Fibroblast of lung (primary cell): Measurements from ENCODE around the gene ARID1B. TPM values are rescaled to one million over a fixed set of nuclear protein-coding genes. Genes with fewer than 3 reads are reported as not detected.

ENCODE experiments used
- DNase-seq, 2 donors: peaks; one replicate each; pipeline versions ENCODE4 v3.0.0 to v3.0.0-alpha.2; 2010; ENCODE audit warnings: low read depth in 2 of 2
- H2AFZ ChIP-seq: 2 replicates; pipeline ENCODE4 v1.5.1; 2012; ENCODE audit warnings: low read length, control low read depth, inconsistent platforms
- H3K27ac ChIP-seq: 2 replicates; pipeline ENCODE4 v1.5.1; 2011; ENCODE audit warnings: low read length, control low read depth; ENCODE audit not compliant: insufficient read depth
- H3K27me3 ChIP-seq: 2 replicates; pipeline ENCODE4 v1.5.1; 2011; ENCODE audit warnings: mild to moderate bottlenecking, low read length; ENCODE audit not compliant: control insufficient read depth, insufficient read depth
- H3K36me3 ChIP-seq: 2 replicates; pipeline ENCODE4 v1.5.1; 2011; ENCODE audit warnings: low read length; ENCODE audit not compliant: control insufficient read depth, insufficient read depth
- H3K4me1 ChIP-seq: 2 replicates; pipeline ENCODE4 v1.5.1; 2011; ENCODE audit warnings: low read length; ENCODE audit not compliant: control insufficient read depth, insufficient read depth; ENCODE audit errors: extremely low read depth
- H3K4me2 ChIP-seq: 2 replicates; pipeline ENCODE4 v1.5.1; 2011; ENCODE audit warnings: low read length, control low read depth; ENCODE audit not compliant: insufficient read depth; ENCODE audit errors: extremely low read depth
- H3K4me3 ChIP-seq, 4 experiments: fragments of 200-600 bp in 1 of 4; sonication (generic) in 1 of 4; replicated peaks in 1 of 4; 2 replicates each; pipeline ENCODE4 v1.5.1; 2011 to 2016; ENCODE audit warnings: low read length in 4 of 4, low read depth in 3 of 4, mild to moderate bottlenecking in 3 of 4, control low read depth in 2 of 4, inconsistent platforms in 1 of 4, mixed read lengths in 1 of 4; ENCODE audit not compliant: insufficient read depth in 1 of 4; ENCODE audit errors: control extremely low read depth in 1 of 4
- H3K79me2 ChIP-seq: 2 replicates; pipeline ENCODE4 v1.5.1; 2012; ENCODE audit warnings: mild to moderate bottlenecking, low read length, inconsistent platforms; ENCODE audit not compliant: control insufficient read depth, insufficient read depth
- H3K9ac ChIP-seq: 2 replicates; pipeline ENCODE4 v1.5.1; 2011; ENCODE audit warnings: mild to moderate bottlenecking, low read length, control low read depth; ENCODE audit not compliant: insufficient read depth
- H3K9me3 ChIP-seq: 2 replicates; pipeline ENCODE4 v1.5.1; 2012; ENCODE audit warnings: low read depth, low read length; ENCODE audit not compliant: control insufficient read depth, insufficient read depth
- H4K20me1 ChIP-seq: 2 replicates; pipeline ENCODE4 v1.5.1; 2011; ENCODE audit warnings: low read length; ENCODE audit not compliant: control insufficient read depth, insufficient read depth; ENCODE audit errors: extremely low read depth
- EZH2 ChIP-seq: IDR thresholded peaks from 2 replicates; pipeline ENCODE4 v1.5.1; 2012; ENCODE audit warnings: low read length, control low read depth, mild to moderate bottlenecking; ENCODE audit errors: missing control alignments
- polyA plus RNA-seq, 2 donors: library from polyadenylated mRNA; depleted of rRNA in 1 of 2; stranded (reverse) in 1 of 2; unstranded in 1 of 2; fragments of >200 nt; gene quantifications; 2 replicates each; pipeline ENCODE4 v1.2.1, GENCODE V29; 2011 to 2012; ENCODE audit warnings: missing spikeins in 1 of 2
- total RNA-seq: library from RNA; depleted of rRNA; stranded (reverse); fragments of >200 nt; gene quantifications from 2 replicates; pipeline ENCODE4 v1.2.1, GENCODE V29; 2014
- TF ChIP-seq, protein P1 (sequence below), 2 donors: IDR thresholded peaks in 1 of 2; conservative IDR thresholded peaks in 1 of 2; 1 replicate in 1 of 2; 2 replicates in 1 of 2; pipeline ENCODE4 v1.5.1; 2011 to 2012; ENCODE audit warnings: low read length in 2 of 2, control low read depth in 1 of 2, inconsistent platforms in 1 of 2, low read depth in 1 of 2, mild to moderate bottlenecking in 1 of 2

The ARID1B gene
- total and polyA plus RNA-seq, 2 donors (not counting 1 experiment from before 2014, with no cell fraction given), result 15.4 to 41.9 TPM

- Histone ChIP-seq H3K4me3 (no peak overlapping the region), H3K9me3 (no peaks in the 10 kb centered on the region), H4K20me1 (no peaks in the 10 kb centered on the region), H3K4me1 (no peaks in the 10 kb centered on the region), H3K27ac (no peak overlapping the region), H3K4me2 (no peak overlapping the region), H2AFZ (no peak overlapping the region), H3K27me3 (no peaks in the 10 kb centered on the region), H3K9ac (no peak overlapping the region), H3K79me2 (no peaks in the 10 kb centered on the region), H3K36me3 (no peaks in the 10 kb centered on the region)
- no peak for TF ChIP-seq EZH2
- TF ChIP-seq, protein P1, sequence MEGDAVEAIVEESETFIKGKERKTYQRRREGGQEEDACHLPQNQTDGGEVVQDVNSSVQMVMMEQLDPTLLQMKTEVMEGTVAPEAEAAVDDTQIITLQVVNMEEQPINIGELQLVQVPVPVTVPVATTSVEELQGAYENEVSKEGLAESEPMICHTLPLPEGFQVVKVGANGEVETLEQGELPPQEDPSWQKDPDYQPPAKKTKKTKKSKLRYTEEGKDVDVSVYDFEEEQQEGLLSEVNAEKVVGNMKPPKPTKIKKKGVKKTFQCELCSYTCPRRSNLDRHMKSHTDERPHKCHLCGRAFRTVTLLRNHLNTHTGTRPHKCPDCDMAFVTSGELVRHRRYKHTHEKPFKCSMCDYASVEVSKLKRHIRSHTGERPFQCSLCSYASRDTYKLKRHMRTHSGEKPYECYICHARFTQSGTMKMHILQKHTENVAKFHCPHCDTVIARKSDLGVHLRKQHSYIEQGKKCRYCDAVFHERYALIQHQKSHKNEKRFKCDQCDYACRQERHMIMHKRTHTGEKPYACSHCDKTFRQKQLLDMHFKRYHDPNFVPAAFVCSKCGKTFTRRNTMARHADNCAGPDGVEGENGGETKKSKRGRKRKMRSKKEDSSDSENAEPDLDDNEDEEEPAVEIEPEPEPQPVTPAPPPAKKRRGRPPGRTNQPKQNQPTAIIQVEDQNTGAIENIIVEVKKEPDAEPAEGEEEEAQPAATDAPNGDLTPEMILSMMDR (conservative IDR thresholded peaks at IDR 0.05 in 1 of 2, IDR thresholded peaks at IDR 0.05 in 1 of 2; ENCODE audit: low read depth in 1 of 2, low read length in 2 of 2), result no peak
- DNase-seq, result no peak
Measured at GRCh38 chr6:157079771-157080170, 302.6 kb downstream of the ARID1B start.

DNA sequence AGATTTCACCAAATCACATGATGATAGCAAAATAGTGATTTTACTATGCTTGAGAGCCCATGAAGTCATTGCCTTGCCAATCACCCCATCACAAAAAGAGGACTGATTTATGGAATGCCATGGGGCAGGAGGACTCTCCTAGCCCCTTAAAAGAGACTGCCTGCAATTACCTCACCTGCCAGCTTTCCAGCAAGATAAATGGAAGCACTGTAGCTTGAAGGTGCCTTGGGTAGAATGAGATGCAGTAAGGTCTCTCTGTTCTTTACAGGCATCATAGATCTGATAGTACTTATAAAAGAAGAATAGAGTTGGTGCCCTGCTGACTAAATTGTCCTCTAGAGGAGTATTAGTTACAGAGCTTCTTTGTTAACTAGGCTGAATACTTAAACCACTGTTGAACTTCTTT, 303.8 kb downstream of the ARID1B start:
- Histone ChIP-seq H3K9ac (no peak overlapping the region), H3K4me2 (no peak overlapping the region), H3K79me2 (no peaks in the 10 kb centered on the region), H4K20me1 (no peaks in the 10 kb centered on the region), H3K36me3 (no peaks in the 10 kb centered on the region), H2AFZ (no peak overlapping the region), H3K4me3 (no peak overlapping the region), H3K9me3 (no peaks in the 10 kb centered on the region), H3K4me1 (no peaks in the 10 kb centered on the region), H3K27me3 (no peaks in the 10 kb centered on the region), H3K27ac (no peak overlapping the region)
- DNase-seq, result no peak
- TF ChIP-seq, protein P1 (conservative IDR thresholded peaks at IDR 0.05 in 1 of 2, IDR thresholded peaks at IDR 0.05 in 1 of 2; ENCODE audit: low read depth in 1 of 2, low read length in 2 of 2), result no peak
- no peak for TF ChIP-seq EZH2

GRCh38 chr6:157083343-157083742, 306.2 kb downstream of the ARID1B start:
- Histone ChIP-seq H4K20me1 (no peaks in the 10 kb centered on the region), H3K9me3 (no peaks in the 10 kb centered on the region), H3K27me3 (no peaks in the 10 kb centered on the region), H3K27ac (no peak overlapping the region), H3K4me3 (no peak overlapping the region), H3K4me2 (no peak overlapping the region), H3K9ac (no peak overlapping the region), H3K36me3 (no peaks in the 10 kb centered on the region), H3K79me2 (no peaks in the 10 kb centered on the region), H3K4me1 (no peaks in the 10 kb centered on the region), H2AFZ (no peak overlapping the region)
- DNase-seq, result no peak
- TF ChIP-seq EZH2, result no peak
- TF ChIP-seq, protein P1 (conservative IDR thresholded peaks at IDR 0.05 in 1 of 2, IDR thresholded peaks at IDR 0.05 in 1 of 2; ENCODE audit: low read depth in 1 of 2, low read length in 2 of 2), result no peak
